ENCODE measurements around the gene BCKDK. TPM values are rescaled to one million over a fixed set of nuclear protein-coding genes. Genes with fewer than 3 reads are reported as not detected.

The BCKDK gene
- total RNA-seq, 4 donors from 2014 or later, result 37.9 to 53.4 (median 45.6) TPM

GRCh38 chr16:31110106-31111034 is 2.2 kb downstream of the BCKDK start:
- no peak overlapping the region for H3K4me3 ChIP-seq
- no peaks in the 10 kb centered on the region for H3K9me3 ChIP-seq
- no peak for DNase-seq (ENCODE audit: low spot score in 2 of 2)
- H3K27ac ChIP-seq, result peak overlapping the region in 1 of 4 donors; percentile 96
- no peaks in the 10 kb centered on the region for H3K27me3 ChIP-seq
- H3K4me1 ChIP-seq, result peaks cover 0 to 34% (median 15%) of the 10 kb centered on the region in 4 donors
- 87 to 93% methylated on average over 24 to 26 of the region's 26 CpGs for WGBS, 2 donors
- no peak for TF ChIP-seq CTCF (IDR thresholded peaks at IDR 0.05)
- no peak for TF ChIP-seq EP300 (IDR thresholded peaks at IDR 0.05)
- no peak for TF ChIP-seq POLR2A (IDR thresholded peaks at IDR 0.05)
- H3K36me3 ChIP-seq, result peaks cover 0 to 41% (median 0%) of the 10 kb centered on the region in 3 donors

DNA sequence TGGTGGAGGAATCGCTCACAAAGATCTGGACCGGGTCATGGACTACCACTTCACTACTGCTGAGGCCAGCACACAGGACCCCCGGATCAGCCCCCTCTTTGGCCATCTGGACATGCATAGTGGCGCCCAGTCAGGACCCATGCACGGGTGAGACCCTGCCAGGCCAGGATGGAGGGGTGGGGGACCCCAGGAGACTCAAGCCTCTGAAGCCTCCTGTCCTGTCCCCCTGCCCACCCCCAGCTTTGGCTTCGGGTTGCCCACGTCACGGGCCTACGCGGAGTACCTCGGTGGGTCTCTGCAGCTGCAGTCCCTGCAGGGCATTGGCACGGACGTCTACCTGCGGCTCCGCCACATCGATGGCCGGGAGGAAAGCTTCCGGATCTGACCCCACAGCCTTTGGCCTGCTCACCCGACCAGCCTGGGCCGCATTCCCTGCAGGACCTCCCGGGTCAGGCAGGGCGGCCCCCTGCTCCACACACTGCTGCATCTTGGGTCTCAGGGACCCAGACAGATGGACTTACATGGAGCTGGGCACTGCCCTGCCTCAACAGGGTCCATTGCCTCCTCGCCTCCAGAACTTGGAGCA is 3.8 kb downstream of the BCKDK start:
- no peak for DNase-seq (ENCODE audit: low spot score in 2 of 2)
- Histone ChIP-seq H3K9me3 (no peaks in the 10 kb centered on the region), H3K27me3 (no peaks in the 10 kb centered on the region), H3K4me1 (peaks cover 0 to 31% (median 13%) of the 10 kb centered on the region in 4 donors), H3K36me3 (peaks cover 0 to 41% (median 0%) of the 10 kb centered on the region in 3 donors), H3K27ac (peak overlapping the region in 1 of 4 donors; percentile 69), H3K4me3 (no peak overlapping the region)
- WGBS, 2 donors, result 86 to 100% methylated on average over 7 to 21 of the region's 23 CpGs
- no peak for TF ChIP-seq CTCF (IDR thresholded peaks at IDR 0.05)
- no peak for TF ChIP-seq POLR2A (IDR thresholded peaks at IDR 0.05)
- TF ChIP-seq EP300 (IDR thresholded peaks at IDR 0.05), result no peak

DNA sequence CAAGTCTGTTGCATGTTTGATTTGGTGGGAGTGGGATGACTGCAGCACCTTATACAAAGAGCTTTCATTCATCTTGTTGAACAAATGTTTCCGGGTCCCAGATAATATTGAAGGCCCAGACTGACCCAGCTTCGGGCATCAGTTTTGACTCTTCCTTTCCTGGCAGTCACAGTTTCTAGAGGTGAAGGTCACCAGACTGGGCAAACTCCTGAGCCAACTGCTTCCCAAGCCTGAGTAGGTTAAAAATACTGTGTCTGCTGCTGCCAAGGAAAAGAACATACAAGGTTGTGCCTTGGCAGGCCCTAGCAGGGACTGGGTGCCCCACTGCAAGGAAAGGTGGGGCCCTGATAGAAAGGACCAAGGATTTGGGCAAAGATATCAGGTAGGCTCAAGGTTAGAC is 4.5 kb downstream of the BCKDK start:
- peak overlapping the region in 2 of 4 donors; percentile 69 to 74 for H3K27ac ChIP-seq
- TF ChIP-seq CTCF (IDR thresholded peaks at IDR 0.05), result no peak
- WGBS, 2 donors, result 62 to 69% methylated on average over 2 of the region's 2 CpGs
- no peaks in the 10 kb centered on the region for H3K9me3 ChIP-seq
- H3K4me3 ChIP-seq, result no peak overlapping the region
- peaks cover 0 to 29% (median 14%) of the 10 kb centered on the region in 4 donors for H3K4me1 ChIP-seq
- H3K36me3 ChIP-seq, result peaks cover 0 to 41% (median 0%) of the 10 kb centered on the region in 3 donors
- H3K27me3 ChIP-seq, result no peaks in the 10 kb centered on the region
- no peak for DNase-seq (ENCODE audit: low spot score in 2 of 2)

GRCh38 chr16:31113121-31114120 is 5.2 kb downstream of the BCKDK start:
- peak overlapping the region in 3 of 4 donors; percentile 25 to 74 (median 69) for H3K27ac ChIP-seq
- no peaks in the 10 kb centered on the region for H3K27me3 ChIP-seq
- peaks cover 0 to 27% (median 15%) of the 10 kb centered on the region in 4 donors for H3K4me1 ChIP-seq
- H3K9me3 ChIP-seq, result no peaks in the 10 kb centered on the region
- peaks cover 0 to 41% (median 0%) of the 10 kb centered on the region in 3 donors for H3K36me3 ChIP-seq
- no peak overlapping the region for H3K4me3 ChIP-seq
- 63 to 74% methylated on average over 5 of the region's 5 CpGs for WGBS, 2 donors
- TF ChIP-seq CTCF (IDR thresholded peaks at IDR 0.05), result no peak
- peak in 1 of 2 donors; percentile 10 for TF ChIP-seq EP300 (IDR thresholded peaks at IDR 0.05)
- no peak for DNase-seq (ENCODE audit: low spot score in 2 of 2)

Measured in tibial nerve (tissue), 4 donors.